Endothelial cell of umbilical vein (primary cell): ENCODE measurements around the gene TEX9.

Source experiments
- FOS ChIP-seq: IDR thresholded peaks from 2 replicates; pipeline ENCODE4 v1.6.1; 2011; ENCODE audit warnings: mild to moderate bottlenecking, low read length, moderate library complexity, borderline replicate concordance; ENCODE audit not compliant: insufficient read depth
- MYC ChIP-seq: IDR thresholded peaks from one replicate; pipeline ENCODE4 v1.6.1; 2011; ENCODE audit warnings: mild to moderate bottlenecking, low read depth, low read length
- POLR2A ChIP-seq: IDR thresholded peaks from 2 replicates; pipeline ENCODE4 v1.6.1; 2012; ENCODE audit warnings: low read depth, mild to moderate bottlenecking, control low read depth, low read length
- TF ChIP-seq, protein P1 (sequence below), 2 donors: IDR thresholded peaks; 1 replicate in 1 of 2; 2 replicates in 1 of 2; pipeline ENCODE4 v1.5.1; 2011; ENCODE audit warnings: low read length in 2 of 2, mild to moderate bottlenecking in 2 of 2, moderate library complexity in 2 of 2, control low read depth in 1 of 2, inconsistent platforms in 1 of 2, low read depth in 1 of 2; ENCODE audit not compliant: insufficient read depth in 1 of 2; ENCODE audit errors: extremely low read depth in 1 of 2

DNA sequence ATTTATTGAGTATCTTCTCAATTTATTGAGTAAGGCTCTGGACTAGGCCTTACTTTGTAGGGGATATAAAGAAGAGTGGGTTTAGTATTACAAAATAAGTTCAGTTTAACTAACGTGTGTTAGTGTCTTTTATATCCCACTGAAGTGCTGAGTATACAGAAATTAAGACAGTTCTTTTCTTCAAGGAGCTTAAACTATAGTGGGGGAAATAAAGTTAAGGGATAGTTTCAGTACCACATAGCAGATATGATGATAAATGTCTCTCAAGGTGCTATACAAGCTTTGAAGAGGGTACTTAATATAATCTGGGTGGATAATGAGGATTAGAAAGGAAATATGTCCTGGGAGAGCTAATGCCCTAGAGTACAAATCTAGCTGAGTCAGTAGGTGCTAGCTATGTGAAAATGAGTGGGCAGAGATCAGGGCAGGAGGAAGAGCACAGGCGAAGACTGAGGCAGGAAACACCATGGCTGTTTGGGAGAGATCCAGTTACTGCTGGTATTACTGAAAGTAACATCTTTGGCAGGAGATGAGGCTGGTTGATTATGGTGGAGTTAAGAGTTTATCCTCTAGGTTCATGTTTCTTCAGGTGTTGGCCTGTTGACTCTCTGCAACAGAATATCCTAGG, 46.0 kb downstream of the TEX9 start:
- TF ChIP-seq, protein P1, sequence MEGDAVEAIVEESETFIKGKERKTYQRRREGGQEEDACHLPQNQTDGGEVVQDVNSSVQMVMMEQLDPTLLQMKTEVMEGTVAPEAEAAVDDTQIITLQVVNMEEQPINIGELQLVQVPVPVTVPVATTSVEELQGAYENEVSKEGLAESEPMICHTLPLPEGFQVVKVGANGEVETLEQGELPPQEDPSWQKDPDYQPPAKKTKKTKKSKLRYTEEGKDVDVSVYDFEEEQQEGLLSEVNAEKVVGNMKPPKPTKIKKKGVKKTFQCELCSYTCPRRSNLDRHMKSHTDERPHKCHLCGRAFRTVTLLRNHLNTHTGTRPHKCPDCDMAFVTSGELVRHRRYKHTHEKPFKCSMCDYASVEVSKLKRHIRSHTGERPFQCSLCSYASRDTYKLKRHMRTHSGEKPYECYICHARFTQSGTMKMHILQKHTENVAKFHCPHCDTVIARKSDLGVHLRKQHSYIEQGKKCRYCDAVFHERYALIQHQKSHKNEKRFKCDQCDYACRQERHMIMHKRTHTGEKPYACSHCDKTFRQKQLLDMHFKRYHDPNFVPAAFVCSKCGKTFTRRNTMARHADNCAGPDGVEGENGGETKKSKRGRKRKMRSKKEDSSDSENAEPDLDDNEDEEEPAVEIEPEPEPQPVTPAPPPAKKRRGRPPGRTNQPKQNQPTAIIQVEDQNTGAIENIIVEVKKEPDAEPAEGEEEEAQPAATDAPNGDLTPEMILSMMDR (IDR thresholded peaks at IDR 0.05; ENCODE audit: extremely low read depth in 1 of 2, insufficient read depth in 1 of 2, low read depth in 1 of 2, low read length in 2 of 2): no peak
- TF ChIP-seq POLR2A: no peak
- TF ChIP-seq FOS: no peak
- TF ChIP-seq MYC: no peak
